Fibroblast of lung (primary cell): ENCODE measurements around the gene ZNF391. TPM values are rescaled to one million over a fixed set of nuclear protein-coding genes. Genes with fewer than 3 reads are reported as not detected.

Experiments used
- DNase-seq, 2 donors: peaks; one replicate each; pipeline versions ENCODE4 v3.0.0 to v3.0.0-alpha.2; 2010; ENCODE audit warnings: low read depth in 2 of 2
- H2AFZ ChIP-seq: 2 replicates; pipeline ENCODE4 v1.5.1; 2012; ENCODE audit warnings: low read length, control low read depth, inconsistent platforms
- H3K27ac ChIP-seq: 2 replicates; pipeline ENCODE4 v1.5.1; 2011; ENCODE audit warnings: low read length, control low read depth; ENCODE audit not compliant: insufficient read depth
- H3K27me3 ChIP-seq: 2 replicates; pipeline ENCODE4 v1.5.1; 2011; ENCODE audit warnings: mild to moderate bottlenecking, low read length; ENCODE audit not compliant: control insufficient read depth, insufficient read depth
- H3K36me3 ChIP-seq: 2 replicates; pipeline ENCODE4 v1.5.1; 2011; ENCODE audit warnings: low read length; ENCODE audit not compliant: control insufficient read depth, insufficient read depth
- H3K4me1 ChIP-seq: 2 replicates; pipeline ENCODE4 v1.5.1; 2011; ENCODE audit warnings: low read length; ENCODE audit not compliant: control insufficient read depth, insufficient read depth; ENCODE audit errors: extremely low read depth
- H3K4me2 ChIP-seq: 2 replicates; pipeline ENCODE4 v1.5.1; 2011; ENCODE audit warnings: low read length, control low read depth; ENCODE audit not compliant: insufficient read depth; ENCODE audit errors: extremely low read depth
- H3K4me3 ChIP-seq, 4 experiments: fragments of 200-600 bp in 1 of 4; sonication (generic) in 1 of 4; replicated peaks in 1 of 4; 2 replicates each; pipeline ENCODE4 v1.5.1; 2011 to 2016; ENCODE audit warnings: low read length in 4 of 4, low read depth in 3 of 4, mild to moderate bottlenecking in 3 of 4, control low read depth in 2 of 4, inconsistent platforms in 1 of 4, mixed read lengths in 1 of 4; ENCODE audit not compliant: insufficient read depth in 1 of 4; ENCODE audit errors: control extremely low read depth in 1 of 4
- H3K79me2 ChIP-seq: 2 replicates; pipeline ENCODE4 v1.5.1; 2012; ENCODE audit warnings: mild to moderate bottlenecking, low read length, inconsistent platforms; ENCODE audit not compliant: control insufficient read depth, insufficient read depth
- H3K9ac ChIP-seq: 2 replicates; pipeline ENCODE4 v1.5.1; 2011; ENCODE audit warnings: mild to moderate bottlenecking, low read length, control low read depth; ENCODE audit not compliant: insufficient read depth
- H3K9me3 ChIP-seq: 2 replicates; pipeline ENCODE4 v1.5.1; 2012; ENCODE audit warnings: low read depth, low read length; ENCODE audit not compliant: control insufficient read depth, insufficient read depth
- H4K20me1 ChIP-seq: 2 replicates; pipeline ENCODE4 v1.5.1; 2011; ENCODE audit warnings: low read length; ENCODE audit not compliant: control insufficient read depth, insufficient read depth; ENCODE audit errors: extremely low read depth
- EZH2 ChIP-seq: IDR thresholded peaks from 2 replicates; pipeline ENCODE4 v1.5.1; 2012; ENCODE audit warnings: low read length, control low read depth, mild to moderate bottlenecking; ENCODE audit errors: missing control alignments
- polyA plus RNA-seq, 2 donors: library from polyadenylated mRNA; depleted of rRNA in 1 of 2; stranded (reverse) in 1 of 2; unstranded in 1 of 2; fragments of >200 nt; gene quantifications; 2 replicates each; pipeline ENCODE4 v1.2.1, GENCODE V29; 2011 to 2012; ENCODE audit warnings: missing spikeins in 1 of 2
- total RNA-seq: library from RNA; depleted of rRNA; stranded (reverse); fragments of >200 nt; gene quantifications from 2 replicates; pipeline ENCODE4 v1.2.1, GENCODE V29; 2014
- TF ChIP-seq, protein P1 (sequence below), 2 donors: IDR thresholded peaks in 1 of 2; conservative IDR thresholded peaks in 1 of 2; 1 replicate in 1 of 2; 2 replicates in 1 of 2; pipeline ENCODE4 v1.5.1; 2011 to 2012; ENCODE audit warnings: low read length in 2 of 2, control low read depth in 1 of 2, inconsistent platforms in 1 of 2, low read depth in 1 of 2, mild to moderate bottlenecking in 1 of 2

ZNF391 gene
- total and polyA plus RNA-seq, 2 donors (not counting 1 experiment from before 2014, with no cell fraction given) = 0.92 to 2.8 TPM

DNA sequence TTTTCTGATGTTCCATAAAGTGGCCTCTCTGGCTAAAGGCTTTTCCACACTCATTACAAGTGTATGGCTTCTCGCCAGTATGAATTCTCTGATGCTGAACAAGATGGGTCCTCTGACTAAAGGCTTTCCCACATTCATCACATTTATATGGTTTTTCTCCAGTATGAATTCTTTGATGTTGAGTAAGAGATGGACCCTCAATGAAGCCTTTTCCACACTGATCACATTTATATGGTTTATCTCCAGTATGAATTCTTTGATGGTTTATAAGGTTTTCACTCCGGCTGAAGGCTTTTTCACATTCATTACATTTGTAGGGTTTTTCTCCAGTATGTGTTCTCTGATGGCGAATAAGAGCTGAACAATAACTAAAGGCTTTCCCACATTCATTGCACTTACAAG, 63.9 kb downstream of the ZNF391 start:
- DNase-seq = peak; percentile 11 to 21
- no peak for TF ChIP-seq EZH2
- TF ChIP-seq, protein P1, sequence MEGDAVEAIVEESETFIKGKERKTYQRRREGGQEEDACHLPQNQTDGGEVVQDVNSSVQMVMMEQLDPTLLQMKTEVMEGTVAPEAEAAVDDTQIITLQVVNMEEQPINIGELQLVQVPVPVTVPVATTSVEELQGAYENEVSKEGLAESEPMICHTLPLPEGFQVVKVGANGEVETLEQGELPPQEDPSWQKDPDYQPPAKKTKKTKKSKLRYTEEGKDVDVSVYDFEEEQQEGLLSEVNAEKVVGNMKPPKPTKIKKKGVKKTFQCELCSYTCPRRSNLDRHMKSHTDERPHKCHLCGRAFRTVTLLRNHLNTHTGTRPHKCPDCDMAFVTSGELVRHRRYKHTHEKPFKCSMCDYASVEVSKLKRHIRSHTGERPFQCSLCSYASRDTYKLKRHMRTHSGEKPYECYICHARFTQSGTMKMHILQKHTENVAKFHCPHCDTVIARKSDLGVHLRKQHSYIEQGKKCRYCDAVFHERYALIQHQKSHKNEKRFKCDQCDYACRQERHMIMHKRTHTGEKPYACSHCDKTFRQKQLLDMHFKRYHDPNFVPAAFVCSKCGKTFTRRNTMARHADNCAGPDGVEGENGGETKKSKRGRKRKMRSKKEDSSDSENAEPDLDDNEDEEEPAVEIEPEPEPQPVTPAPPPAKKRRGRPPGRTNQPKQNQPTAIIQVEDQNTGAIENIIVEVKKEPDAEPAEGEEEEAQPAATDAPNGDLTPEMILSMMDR (conservative IDR thresholded peaks at IDR 0.05 in 1 of 2, IDR thresholded peaks at IDR 0.05 in 1 of 2; ENCODE audit: low read depth in 1 of 2, low read length in 2 of 2) = no peak
- H3K36me3 ChIP-seq = peaks cover 8% of the 10 kb centered on the region

More for the DNA sequence above, 63.9 kb downstream of the ZNF391 start:
- H3K4me2 ChIP-seq = no peak overlapping the region
- H3K9ac ChIP-seq = no peak overlapping the region
- no peak overlapping the region for H2AFZ ChIP-seq
- no peaks in the 10 kb centered on the region for H4K20me1 ChIP-seq
- no peaks in the 10 kb centered on the region for H3K79me2 ChIP-seq
- H3K9me3 ChIP-seq = peaks cover 8% of the 10 kb centered on the region
- no peaks in the 10 kb centered on the region for H3K4me1 ChIP-seq
- no peak overlapping the region for H3K27ac ChIP-seq
- H3K27me3 ChIP-seq = no peaks in the 10 kb centered on the region
- no peak overlapping the region for H3K4me3 ChIP-seq

Other genes starting within 250 kb of the ZNF391 start
- not detected in 2 replicates for gene PRSS16, start 141.1 kb upstream of the ZNF391 start, total RNA-seq
- gene PRSS16, start 141.1 kb upstream of the ZNF391 start, polyA plus RNA-seq = 0.15 TPM in 1 of 2 replicates, not detected in the other
- gene POM121L2, start 76.5 kb upstream of the ZNF391 start, total RNA-seq = not detected in 2 replicates
- not detected in 2 replicates for gene POM121L2, start 76.5 kb upstream of the ZNF391 start, polyA plus RNA-seq
- 9.0 and 9.4 TPM in 2 replicates for gene ZNF184, start 84.3 kb downstream of the ZNF391 start, total RNA-seq
- 4.3 and 5.2 TPM in 2 replicates for gene ZNF184, start 84.3 kb downstream of the ZNF391 start, polyA plus RNA-seq